NCI-H69 (cell line): ENCODE measurements around the gene PHKA1.
"Not testable (repeated sequence)": the region's sequence is repeated elsewhere in the genome, so short reads cannot be mapped to it uniquely, and the experiment has no call there.

ENCODE experiments used
- DNase-seq: peaks from one replicate; lab custom pipeline; 2025; lab: John Stamatoyannopoulos, UW

PHKA1 gene

DNA sequence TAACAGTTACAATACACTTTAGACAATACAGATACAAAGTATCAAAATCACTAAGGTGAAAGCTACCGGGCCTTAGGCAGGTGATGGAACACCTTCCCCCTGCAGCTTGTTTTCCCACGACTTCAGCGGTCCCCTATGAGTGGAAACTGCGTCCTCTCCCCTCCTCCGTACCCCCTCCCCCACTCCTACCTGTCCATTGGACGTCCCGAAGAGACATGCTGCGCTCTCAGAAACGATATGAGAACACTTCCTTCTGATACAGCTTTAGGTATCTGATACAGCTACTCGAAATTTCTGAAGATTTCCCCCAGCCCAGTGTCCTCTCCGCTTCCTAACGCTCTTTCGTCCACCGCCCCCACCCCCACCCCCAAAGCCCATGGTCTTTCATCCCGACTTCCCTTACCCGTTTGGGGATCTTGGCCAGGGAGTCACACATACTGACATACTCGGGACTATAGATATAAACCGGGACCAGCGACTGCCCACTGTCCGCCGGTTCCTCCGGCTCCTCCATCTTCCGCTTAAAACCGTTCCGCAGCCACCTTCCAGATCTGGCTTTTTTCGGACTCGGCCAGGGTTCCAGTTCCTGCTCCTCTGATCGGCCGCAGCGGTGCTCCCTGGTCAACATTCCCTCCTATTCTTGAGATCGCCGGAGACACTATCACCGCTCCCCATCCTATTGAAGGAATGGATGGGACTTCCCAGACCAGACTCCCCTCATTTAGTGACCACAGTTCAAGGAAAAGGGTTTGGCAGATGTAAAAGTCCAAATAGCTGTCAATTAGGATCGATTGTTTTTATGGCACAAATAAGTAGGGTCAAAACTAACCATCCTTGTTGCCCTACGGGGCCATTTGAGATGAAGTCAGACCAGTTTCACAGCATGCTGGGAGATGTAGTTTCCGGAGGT lies 141.6 kb downstream of the PHKA1 start, which contains the start of gene HDAC8:
HDAC8 (minus strand) TSS at position 596 of the 910 bp plus-strand sequence; CDS start at position 514, 82 bp downstream.
- peak; percentile 86 for DNase-seq

DNA sequence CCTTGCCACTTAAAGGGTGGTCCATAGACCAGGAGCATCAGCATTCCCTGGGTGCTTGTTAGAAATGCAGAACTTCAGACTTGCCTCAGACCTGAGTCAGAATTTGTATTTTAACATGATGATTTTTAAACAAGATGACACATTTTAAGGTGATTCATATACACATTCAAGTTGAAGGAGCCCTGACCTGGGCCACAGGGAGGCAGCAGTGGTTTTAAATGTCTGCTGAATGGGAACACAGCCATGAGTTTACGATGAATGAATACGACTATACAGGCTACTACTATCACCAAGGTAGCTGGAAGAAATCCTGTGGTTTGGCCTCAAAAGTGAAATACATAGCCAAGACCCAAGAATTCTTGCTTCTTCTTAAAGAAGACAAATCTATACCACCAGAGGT lies 144.3 kb downstream of the PHKA1 start:
- DNase-seq = no peak

DNA sequence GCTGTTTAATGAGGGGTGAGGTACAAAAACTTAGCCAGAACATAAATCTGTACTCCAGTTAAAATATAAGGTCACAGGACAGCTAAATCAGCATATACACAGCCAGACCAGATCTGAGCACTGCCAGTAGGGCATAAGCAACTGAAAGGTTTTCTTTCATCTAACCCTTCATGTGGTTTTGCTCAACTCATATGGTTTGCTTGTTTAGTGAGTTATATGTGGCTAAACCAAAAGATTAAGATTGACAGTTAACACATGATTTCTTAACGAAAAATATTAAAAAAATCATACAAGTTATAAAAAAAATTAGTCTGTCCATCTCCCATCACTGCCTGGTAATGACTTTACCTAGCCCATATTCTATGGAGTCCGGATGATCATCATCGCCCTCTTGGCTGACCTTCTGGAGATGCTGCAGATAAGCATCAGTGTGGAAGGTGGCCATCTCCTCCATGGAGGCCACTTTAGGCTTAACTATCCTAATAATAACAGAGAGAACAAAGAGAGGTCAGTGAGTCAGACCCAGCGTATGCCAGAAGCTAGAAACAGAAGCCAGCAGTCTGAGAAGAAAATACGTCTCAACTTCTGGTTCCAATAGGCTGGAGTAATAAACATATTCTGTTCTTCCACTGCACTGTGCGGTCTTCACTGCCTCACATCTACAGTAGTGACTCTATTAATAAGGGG lies 145.6 kb downstream of the PHKA1 start:
- DNase-seq = no peak

DNA sequence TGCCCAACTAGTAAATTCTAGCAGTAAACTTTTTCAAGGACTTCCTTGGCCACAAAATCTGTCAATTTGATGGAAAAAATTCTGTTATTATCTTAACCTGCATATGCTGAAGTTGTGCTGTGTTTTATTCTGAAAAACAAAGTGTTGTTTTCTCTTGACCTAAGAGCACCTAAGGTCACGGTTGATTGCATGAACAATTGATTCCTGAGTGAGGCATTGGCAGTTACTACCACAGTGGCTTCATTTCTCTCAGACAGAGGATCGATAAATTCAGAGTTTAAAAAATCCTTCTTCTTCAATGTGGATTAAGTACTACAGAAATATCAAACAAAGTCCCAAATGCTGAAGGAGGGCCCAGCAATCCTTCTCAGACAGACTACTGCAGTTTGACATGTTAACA lies 147.7 kb downstream of the PHKA1 start:
- no peak for DNase-seq

DNA sequence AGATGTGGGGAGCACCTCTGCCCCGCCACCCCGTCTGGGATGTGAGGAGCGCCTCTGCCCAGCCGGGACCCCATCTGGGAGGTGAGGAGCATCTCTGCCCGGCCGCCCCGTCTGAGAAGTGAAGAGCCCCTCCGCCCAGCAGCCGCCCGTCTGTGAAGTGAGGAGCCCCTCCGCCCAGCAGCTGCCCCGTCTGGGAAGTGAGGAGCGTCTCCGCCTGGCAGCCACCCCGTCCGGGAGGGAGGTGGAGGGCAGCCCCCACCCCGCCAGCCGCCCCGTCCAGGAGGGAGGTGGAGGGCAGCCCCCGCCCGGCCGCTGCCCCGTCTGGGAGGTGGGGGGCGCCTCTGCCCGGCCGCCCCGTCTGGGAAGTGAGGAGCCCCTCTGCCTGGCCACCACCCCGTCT lies 154.5 kb downstream of the PHKA1 start:
- not testable (repeated sequence) for DNase-seq

DNA sequence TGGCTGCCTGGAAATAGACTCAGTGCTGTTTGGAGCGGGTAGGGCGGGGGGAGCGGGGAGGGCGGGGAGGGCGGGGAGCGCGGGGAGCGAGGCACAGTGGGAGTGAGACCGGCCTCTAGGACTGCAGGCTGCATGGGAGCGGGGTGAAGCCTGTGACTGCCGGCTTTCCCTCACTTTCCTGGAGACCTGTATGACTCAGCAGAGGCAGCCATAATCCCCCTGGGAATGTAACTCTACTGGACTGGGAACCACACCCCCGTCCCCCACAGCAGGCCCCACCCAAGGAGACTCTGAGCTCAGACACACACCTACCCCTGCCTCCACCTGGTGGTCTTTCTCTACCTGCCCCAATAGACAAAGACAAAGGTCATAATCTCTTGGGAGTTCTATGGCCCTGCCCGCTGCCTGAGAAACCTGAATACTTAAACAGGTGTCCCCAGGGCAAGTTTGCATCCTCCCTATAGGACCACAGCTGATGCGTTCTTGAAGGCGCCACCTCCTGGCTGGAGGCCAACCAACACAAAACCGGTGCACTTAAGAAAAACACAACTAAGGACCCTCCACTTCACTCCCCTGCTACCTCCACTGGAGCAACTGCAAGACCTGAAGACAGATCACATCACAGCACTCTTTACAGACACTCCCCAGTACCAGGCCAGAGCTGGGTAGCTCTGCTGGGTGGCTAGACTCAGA lies 159.5 kb downstream of the PHKA1 start:
- peak; percentile 94 for DNase-seq

DNA sequence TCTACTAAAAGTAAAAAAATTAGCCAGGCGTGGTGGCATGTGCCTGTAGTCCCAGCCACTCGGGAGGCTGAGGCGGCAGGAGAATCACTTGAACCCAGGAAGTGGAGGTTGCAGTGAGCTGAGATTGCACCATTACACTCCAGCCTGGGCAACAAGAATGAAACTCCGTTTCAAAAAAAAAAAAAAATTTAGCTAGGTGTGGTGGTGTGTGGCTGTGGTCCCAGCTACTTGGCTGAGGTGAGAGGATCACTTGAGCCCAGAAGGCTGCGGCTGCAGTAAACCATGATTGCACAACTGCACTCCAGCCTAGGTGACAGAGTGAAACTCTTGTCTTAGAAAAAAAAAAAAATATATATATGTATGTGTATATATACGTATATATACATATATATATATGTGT lies 161.7 kb downstream of the PHKA1 start:
- DNase-seq = not testable (repeated sequence)

DNA sequence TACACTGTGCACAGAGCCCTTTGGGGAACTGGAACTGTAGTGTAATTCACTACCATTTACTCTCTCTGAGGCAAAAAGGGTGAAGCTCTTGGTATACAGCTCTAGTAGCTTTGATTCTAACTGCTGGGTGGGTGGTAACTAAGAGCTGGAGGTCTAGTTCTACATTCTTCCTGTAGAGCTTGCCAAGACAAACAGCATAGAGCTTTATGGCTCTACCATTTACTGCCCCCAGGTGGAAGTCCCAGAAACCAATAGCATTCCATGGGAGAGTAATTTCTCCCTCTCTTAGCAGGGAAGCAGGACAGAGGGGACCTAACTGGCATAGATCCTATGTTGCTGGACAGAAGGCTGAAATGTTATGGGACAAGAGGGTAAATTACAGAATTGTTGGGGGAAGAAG lies 168.1 kb downstream of the PHKA1 start:
- DNase-seq = peak; percentile 62

DNA sequence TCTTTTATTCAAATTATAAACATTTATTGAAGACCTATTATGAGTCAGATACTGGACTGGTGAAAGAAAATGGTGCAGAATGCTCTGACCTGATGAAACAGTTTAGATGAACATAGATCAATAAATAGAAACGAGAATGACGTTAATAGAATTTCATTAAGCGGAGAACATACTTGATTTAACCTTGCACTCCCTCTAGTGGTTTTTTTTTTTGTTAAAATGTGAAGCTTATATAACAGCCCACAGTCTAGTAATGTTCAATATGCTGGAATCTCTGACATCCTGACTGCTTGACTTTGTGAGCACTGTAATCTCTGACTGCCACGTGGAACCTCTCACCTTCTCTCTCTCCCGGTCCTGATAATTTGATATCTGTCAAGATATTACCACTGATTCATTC lies 173.8 kb downstream of the PHKA1 start:
- DNase-seq = peak; percentile 41

DNA sequence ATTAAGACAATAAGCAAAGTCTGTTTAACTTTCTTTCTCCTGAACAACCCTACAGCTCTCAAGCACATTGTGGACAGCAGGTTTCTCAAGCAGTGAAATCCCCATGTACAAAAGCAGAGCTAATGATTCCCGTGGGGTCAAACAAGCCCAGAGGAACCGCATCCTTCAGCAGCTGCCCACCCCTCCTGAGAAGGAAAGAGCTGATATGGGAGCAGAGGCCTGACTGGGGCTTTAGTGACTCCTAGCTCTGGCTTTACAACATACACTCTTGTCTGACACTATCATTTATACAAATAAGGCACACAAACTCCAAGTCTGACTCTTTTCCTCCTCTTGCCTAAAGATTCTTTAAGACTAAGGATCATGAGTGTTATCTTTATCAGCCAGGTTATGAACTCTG lies 174.3 kb downstream of the PHKA1 start:
- DNase-seq = peak; percentile 16

DNA sequence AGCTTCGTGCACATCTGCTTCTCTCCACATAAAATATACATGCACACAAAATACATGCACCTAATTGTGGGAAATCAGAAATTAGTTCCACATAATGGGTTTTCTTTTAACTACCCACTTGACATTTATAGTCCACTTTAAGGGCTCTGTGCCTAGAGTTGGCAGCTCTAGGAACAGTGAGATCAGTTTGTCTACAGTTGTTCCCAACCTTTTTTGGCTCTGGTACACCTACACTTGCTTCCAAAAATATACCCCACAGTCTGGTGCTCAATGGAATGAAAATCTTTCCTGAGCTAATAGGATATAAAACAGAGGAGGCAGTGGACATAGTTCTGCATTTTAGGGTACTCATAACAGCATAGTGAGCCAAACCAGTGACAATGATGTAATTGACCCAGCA lies 177.6 kb downstream of the PHKA1 start:
- DNase-seq = no peak

DNA sequence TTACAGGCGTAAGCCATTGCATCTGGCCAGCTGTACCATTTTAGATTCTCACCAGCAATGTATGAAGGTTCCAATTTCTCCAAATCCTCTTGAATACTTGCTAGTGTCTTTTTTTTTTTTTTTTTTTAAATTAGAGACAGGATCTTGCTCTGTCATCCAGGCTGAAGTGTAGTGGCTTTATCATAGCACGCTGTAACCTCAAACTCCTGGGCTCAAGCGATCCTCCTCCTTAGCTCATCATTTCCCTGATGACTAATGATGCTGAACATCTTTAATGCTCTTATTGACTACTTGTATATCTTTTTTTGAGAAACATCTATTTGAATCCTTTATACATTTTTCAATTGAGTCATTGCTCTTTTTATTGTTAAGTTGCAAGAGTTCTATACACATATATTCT lies 181.7 kb downstream of the PHKA1 start:
- no peak for DNase-seq
